KMS-11 (cell line): ENCODE measurements around the gene DNMT1.

ENCODE experiments used
- H2AFZ ChIP-seq: fragments of 200-600 bp; sonication (generic); 2 replicates; pipeline ENCODE4 v1.6.1; 2016; ENCODE audit warnings: antibody characterized with exemption, mixed run types, low read depth
- H3K27ac ChIP-seq: fragments of 200-600 bp; sonication (generic); 2 replicates; pipeline ENCODE4 v1.6.1; 2016; ENCODE audit warnings: mild to moderate bottlenecking, mixed run types
- H3K27me3 ChIP-seq: fragments of 200-600 bp; sonication (generic); 2 replicates; pipeline ENCODE4 v1.6.1; 2017; ENCODE audit warnings: mild to moderate bottlenecking, low read depth, mixed run types, moderate library complexity; ENCODE audit not compliant: insufficient read depth
- H3K36me3 ChIP-seq: fragments of 200-600 bp; sonication (generic); 2 replicates; pipeline ENCODE4 v1.6.1; 2017; ENCODE audit warnings: mild to moderate bottlenecking, mixed run types; ENCODE audit not compliant: insufficient read depth
- H3K4me1 ChIP-seq: fragments of 200-600 bp; sonication (generic); 2 replicates; pipeline ENCODE4 v1.6.1; 2016; ENCODE audit warnings: mild to moderate bottlenecking, low read depth, mixed run types; ENCODE audit not compliant: poor library complexity, severe bottlenecking
- H3K4me2 ChIP-seq: fragments of 200-600 bp; sonication (generic); 2 replicates; pipeline ENCODE4 v1.7.0; 2016; ENCODE audit warnings: mild to moderate bottlenecking, mixed run types
- H3K4me3 ChIP-seq: fragments of 200-600 bp; sonication (generic); IDR thresholded peaks from 2 replicates; pipeline ENCODE4 v1.6.1; 2017; ENCODE audit warnings: low read depth, low read length, mixed read lengths; ENCODE audit not compliant: insufficient read depth
- H3K79me2 ChIP-seq: fragments of 200-600 bp; sonication (generic); 2 replicates; pipeline ENCODE4 v1.6.1; 2016; ENCODE audit warnings: low read depth, mixed run types; ENCODE audit not compliant: insufficient read depth
- H3K9ac ChIP-seq: fragments of 200-600 bp; sonication (generic); 2 replicates; pipeline ENCODE4 v1.6.1; 2016; ENCODE audit warnings: mild to moderate bottlenecking, mixed run types
- H4K20me1 ChIP-seq: fragments of 200-600 bp; sonication (generic); 2 replicates; pipeline ENCODE4 v1.6.1; 2016; ENCODE audit warnings: mild to moderate bottlenecking, mixed run types; ENCODE audit not compliant: insufficient read depth
- TF ChIP-seq, protein P1 (sequence below): fragments of 200-600 bp; sonication (generic); conservative IDR thresholded peaks from 2 replicates; pipeline ENCODE4 v1.6.1; 2017; ENCODE audit warnings: low read depth, mild to moderate bottlenecking, antibody characterized with exemption, low read length, moderate library complexity, mixed read lengths

DNMT1 gene

DNA sequence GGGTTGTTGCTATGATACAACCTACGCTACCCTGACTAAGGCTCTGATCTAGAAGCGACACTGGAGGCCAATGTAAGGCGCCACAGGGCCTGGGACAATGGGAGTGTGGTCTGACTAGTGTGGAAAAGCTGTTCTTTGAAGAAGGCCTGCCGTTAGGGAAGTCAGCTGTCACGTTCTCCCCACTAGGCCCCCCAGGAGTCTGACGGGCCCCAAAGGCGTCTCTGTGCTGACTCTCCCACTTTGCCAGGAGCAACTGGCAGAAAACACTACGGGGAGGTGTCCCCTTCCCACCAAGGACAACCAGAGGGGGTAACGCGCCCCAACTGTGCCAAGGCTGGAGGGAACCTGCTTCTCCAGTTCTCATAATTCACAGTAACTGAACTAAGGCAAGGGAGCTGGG is 49.7 kb downstream of the DNMT1 start:
- H3K27ac ChIP-seq, result no peak overlapping the region
- H3K27me3 ChIP-seq, result no peaks in the 10 kb centered on the region
- TF ChIP-seq, protein P1, sequence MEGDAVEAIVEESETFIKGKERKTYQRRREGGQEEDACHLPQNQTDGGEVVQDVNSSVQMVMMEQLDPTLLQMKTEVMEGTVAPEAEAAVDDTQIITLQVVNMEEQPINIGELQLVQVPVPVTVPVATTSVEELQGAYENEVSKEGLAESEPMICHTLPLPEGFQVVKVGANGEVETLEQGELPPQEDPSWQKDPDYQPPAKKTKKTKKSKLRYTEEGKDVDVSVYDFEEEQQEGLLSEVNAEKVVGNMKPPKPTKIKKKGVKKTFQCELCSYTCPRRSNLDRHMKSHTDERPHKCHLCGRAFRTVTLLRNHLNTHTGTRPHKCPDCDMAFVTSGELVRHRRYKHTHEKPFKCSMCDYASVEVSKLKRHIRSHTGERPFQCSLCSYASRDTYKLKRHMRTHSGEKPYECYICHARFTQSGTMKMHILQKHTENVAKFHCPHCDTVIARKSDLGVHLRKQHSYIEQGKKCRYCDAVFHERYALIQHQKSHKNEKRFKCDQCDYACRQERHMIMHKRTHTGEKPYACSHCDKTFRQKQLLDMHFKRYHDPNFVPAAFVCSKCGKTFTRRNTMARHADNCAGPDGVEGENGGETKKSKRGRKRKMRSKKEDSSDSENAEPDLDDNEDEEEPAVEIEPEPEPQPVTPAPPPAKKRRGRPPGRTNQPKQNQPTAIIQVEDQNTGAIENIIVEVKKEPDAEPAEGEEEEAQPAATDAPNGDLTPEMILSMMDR, result no peak
- H3K79me2 ChIP-seq, result no peaks in the 10 kb centered on the region
- H3K4me3 ChIP-seq, result no peak overlapping the region
- H3K9ac ChIP-seq, result no peak overlapping the region
- H2AFZ ChIP-seq, result no peak overlapping the region
- H4K20me1 ChIP-seq, result no peaks in the 10 kb centered on the region
- H3K4me2 ChIP-seq, result no peak overlapping the region
- H3K4me1 ChIP-seq, result no peaks in the 10 kb centered on the region
- peaks cover 27% of the 10 kb centered on the region; the same call in 1 of the 2 replicates for H3K36me3 ChIP-seq

DNA sequence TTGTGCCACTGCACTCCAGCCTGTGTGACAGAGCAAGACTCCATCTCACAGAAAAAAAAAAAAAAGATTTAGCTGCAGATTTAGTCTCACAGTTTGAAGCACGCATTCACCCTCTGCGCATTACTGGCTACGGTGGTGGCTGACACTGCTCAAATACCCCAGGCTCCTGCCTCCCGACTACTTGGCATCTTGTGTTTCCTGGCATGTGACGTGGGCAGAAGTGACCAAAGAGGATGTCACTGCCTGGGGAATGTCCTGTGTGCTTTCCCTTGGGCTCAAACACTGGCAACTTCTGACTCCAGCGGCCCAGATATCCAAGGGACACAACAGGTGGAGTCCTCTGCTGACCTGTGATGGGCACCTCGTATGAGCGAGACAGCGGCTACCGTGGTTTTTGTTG is 50.4 kb downstream of the DNMT1 start:
- Histone ChIP-seq H3K36me3 (peaks cover 27% of the 10 kb centered on the region; the same call in 1 of the 2 replicates), H2AFZ (no peak overlapping the region), H3K27me3 (no peaks in the 10 kb centered on the region), H3K4me2 (no peak overlapping the region), H3K4me3 (no peak overlapping the region), H3K9ac (no peak overlapping the region), H3K79me2 (no peaks in the 10 kb centered on the region), H4K20me1 (no peaks in the 10 kb centered on the region), H3K27ac (no peak overlapping the region), H3K4me1 (no peaks in the 10 kb centered on the region)
- TF ChIP-seq, protein P1, result no peak

DNA sequence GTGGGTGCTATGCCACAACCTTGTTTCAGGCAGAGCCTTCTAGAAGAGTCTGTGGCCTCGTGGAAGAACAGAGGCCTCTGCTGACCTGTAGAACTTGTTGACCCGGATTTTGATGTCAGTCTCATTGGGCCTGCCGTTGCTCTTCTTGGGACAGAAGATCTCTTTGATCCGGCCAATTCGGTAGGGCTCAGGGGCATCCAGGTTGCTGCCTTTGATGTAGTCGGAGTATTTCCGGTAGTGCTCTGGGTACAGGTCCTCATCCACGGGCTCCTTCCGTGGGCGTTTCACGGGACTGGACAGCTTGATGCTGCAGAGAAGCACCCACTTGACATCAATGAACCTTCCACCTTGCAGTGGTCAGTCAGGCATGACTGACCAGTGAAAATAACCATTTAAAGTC is 51.1 kb downstream of the DNMT1 start:
- TF ChIP-seq, protein P1, result no peak
- Histone ChIP-seq H3K79me2 (no peaks in the 10 kb centered on the region), H3K4me3 (no peak overlapping the region), H3K27me3 (no peaks in the 10 kb centered on the region), H3K36me3 (peaks cover 27% of the 10 kb centered on the region; the same call in 1 of the 2 replicates), H2AFZ (no peak overlapping the region), H4K20me1 (no peaks in the 10 kb centered on the region), H3K27ac (no peak overlapping the region), H3K9ac (no peak overlapping the region), H3K4me2 (no peak overlapping the region), H3K4me1 (no peaks in the 10 kb centered on the region)

DNA sequence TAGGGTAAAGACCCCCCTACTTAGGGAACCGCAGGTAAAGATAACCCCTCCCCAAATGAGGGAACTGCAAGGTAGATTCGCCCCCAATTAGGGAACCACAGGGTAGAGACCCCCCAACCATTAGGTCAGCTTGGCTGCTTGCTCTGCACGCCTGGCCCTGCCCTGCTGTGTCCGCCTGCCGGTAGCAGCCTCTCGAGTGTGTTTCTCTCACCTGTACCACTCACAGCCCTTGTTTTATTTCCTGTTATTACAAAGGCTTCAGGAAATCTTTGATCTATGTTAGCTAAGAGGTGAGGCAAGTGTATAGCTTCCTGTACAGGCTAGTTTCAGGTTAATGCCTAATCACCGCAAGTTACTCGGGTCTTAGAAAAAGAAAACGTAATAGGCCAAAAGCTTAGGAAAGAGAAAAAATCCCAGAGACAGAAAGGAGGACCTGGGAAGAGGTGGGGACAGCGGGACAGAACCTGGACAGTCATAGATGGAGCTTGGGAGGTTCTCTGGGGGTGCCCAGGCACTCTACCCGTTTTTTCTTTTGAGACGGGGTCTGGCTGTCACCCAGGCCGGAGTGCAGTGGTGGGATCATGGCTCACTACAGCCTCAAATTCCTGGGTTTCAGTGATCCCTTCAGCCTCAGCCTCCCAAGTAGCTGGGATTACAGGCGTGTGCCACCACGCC is 51.9 kb downstream of the DNMT1 start:
- H3K27me3 ChIP-seq, result no peaks in the 10 kb centered on the region
- H3K27ac ChIP-seq, result no peak overlapping the region
- no peak overlapping the region for H3K4me3 ChIP-seq
- no peaks in the 10 kb centered on the region for H3K4me1 ChIP-seq
- H3K9ac ChIP-seq, result no peak overlapping the region
- TF ChIP-seq, protein P1, result no peak
- H3K36me3 ChIP-seq, result peaks cover 27% of the 10 kb centered on the region; the same call in 1 of the 2 replicates
- no peaks in the 10 kb centered on the region for H3K79me2 ChIP-seq
- no peak overlapping the region for H2AFZ ChIP-seq
- no peak overlapping the region for H3K4me2 ChIP-seq
- no peaks in the 10 kb centered on the region for H4K20me1 ChIP-seq
